Hepatocyte (in vitro differentiated cells): ENCODE data around the gene TFCP2.

Experiments
- EZH2phosphoT487 ChIP-seq: fragments of 200-600 bp; sonication (generic); IDR thresholded peaks from one replicate; pipeline ENCODE4 v1.6.1; 2018; ENCODE audit warnings: antibody characterized with exemption, mild to moderate bottlenecking, low read depth, moderate library complexity; ENCODE audit not compliant: unreplicated experiment, severe bottlenecking
- TF ChIP-seq, protein P1 (sequence below): fragments of 200-600 bp; sonication (generic); IDR thresholded peaks from 2 replicates; pipeline ENCODE4 v1.5.1; 2016; ENCODE audit warnings: antibody characterized with exemption, mild to moderate bottlenecking; ENCODE audit not compliant: poor library complexity

DNA sequence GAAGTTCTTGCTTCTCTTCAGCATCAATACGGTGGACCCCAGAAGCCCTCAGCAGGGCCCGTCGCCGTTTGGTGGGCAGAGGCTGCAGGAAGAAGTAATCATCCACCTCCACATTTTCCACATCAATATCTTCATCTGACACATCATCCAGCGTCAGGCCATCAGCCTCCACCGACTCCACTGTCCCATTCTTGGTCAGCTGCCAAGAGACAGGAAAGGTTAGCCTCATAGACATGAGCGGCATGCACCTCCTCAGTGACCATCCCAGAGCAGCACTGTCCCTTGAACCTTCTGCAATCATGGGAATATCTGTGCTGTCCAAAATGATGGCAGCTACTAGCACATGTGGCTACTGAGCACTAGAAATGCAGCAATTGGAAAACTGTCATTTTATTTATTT lies 105.2 kb downstream of the TFCP2 start:
- TF ChIP-seq, protein P1, sequence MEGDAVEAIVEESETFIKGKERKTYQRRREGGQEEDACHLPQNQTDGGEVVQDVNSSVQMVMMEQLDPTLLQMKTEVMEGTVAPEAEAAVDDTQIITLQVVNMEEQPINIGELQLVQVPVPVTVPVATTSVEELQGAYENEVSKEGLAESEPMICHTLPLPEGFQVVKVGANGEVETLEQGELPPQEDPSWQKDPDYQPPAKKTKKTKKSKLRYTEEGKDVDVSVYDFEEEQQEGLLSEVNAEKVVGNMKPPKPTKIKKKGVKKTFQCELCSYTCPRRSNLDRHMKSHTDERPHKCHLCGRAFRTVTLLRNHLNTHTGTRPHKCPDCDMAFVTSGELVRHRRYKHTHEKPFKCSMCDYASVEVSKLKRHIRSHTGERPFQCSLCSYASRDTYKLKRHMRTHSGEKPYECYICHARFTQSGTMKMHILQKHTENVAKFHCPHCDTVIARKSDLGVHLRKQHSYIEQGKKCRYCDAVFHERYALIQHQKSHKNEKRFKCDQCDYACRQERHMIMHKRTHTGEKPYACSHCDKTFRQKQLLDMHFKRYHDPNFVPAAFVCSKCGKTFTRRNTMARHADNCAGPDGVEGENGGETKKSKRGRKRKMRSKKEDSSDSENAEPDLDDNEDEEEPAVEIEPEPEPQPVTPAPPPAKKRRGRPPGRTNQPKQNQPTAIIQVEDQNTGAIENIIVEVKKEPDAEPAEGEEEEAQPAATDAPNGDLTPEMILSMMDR, result no peak
- no peak for TF ChIP-seq EZH2phosphoT487
